Stimulated activated CD8-positive, alpha-beta memory T cell treated with anti-CD3 and anti-CD28 coated beads, Interleukin-12 subunit alpha, Interleukin-12 subunit beta, amount 100 ng/mL, for 1 hour (primary cell): ENCODE measurements around the gene FBXL5.

Experiments
- DNase-seq: peaks from one replicate; pipeline ENCODE4 v3.0.0-alpha.2; 2020; ENCODE audit warnings: low read depth

The FBXL5 gene

DNA sequence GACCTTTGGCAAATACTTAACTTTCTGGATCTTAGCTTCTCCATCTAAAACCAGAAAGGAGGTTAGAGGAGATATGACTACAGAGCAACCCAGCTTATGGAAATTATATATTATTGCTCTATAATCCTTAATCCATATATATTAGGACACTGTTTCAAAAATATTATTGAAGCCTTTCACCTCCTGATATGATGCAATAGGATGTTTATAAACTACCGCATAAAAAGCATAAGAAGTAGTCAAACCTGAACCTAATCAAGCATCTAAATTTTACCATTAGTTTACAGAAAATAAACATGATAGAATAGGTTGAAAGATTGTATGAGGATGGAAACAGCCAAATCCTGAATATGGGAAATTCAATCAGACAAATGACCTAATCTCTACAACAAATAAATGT lies 20.9 kb upstream of the FBXL5 start:
- DNase-seq: no peak

DNA sequence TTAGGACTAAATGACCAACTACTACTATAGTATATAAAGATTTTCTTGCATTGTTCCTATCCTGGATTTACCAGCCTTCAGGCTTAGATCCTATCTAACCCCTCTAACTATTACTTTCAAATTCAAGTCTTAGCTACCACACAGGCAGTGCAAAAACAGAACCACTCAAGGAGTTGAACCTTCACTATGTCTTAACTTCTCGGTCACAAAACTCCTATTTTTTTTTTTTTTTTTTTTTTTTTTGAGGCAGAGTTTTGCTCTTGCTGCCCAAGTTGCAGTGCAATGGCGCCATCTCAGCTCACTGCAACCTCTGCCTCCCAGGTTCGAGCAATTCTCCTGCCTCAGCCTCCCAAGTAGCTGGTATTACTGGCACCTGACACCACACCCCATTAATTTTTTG lies 20.2 kb upstream of the FBXL5 start:
- DNase-seq: no peak

DNA sequence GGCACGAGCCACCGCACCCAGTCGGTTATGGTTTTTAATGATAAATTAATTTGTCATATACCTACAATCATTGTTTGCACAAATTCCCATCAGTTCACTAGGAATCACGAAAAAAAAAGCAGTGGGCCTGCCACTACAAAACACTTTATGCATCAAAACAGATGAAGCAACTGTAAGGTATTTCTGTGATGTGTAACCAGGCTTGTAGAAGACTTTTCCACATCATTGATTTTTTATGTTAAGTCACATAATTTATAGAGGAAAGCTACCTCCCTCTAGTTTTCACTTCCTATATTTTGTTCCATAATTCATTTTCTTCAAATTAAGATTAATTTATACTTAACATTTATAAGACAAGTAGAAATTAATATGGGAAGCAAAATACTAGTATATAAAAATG lies 19.8 kb upstream of the FBXL5 start:
- DNase-seq: no peak

DNA sequence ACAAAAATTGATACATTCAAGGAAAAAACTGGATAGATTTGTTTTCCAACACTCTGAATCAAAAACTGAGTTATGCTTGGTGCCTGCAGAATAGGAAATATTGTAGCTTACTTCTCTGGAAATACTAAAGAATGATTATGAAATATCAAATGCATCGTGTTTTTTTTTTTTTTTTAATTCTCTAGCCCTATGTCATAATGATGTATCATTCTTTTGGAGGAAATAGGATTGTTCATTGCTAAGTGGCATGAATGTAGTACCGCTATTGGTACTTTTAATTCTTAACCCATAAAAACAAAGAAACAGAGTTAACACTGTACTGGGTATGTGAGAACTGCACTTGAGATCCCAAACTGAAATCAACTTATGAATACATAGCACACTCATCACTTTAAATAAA lies 18.9 kb upstream of the FBXL5 start:
- DNase-seq: no peak

DNA sequence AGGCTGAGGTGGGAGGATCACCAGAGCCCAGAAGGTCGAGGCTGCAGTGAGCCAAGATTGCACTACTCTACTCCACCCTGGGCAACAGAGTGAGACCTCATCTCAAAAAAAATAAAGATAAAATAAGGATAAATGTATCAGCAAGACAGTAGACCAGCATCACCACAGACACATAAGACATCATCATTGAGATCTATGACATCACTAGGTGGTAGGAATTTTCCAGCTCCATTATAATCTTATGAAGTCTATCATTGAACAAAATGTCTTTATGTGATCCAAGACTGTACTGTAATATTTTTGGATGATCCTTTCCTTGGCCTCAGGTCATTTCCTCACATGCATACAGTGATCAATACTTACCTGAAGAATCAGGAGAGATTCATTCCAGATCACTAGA lies 18.2 kb upstream of the FBXL5 start:
- no peak for DNase-seq

DNA sequence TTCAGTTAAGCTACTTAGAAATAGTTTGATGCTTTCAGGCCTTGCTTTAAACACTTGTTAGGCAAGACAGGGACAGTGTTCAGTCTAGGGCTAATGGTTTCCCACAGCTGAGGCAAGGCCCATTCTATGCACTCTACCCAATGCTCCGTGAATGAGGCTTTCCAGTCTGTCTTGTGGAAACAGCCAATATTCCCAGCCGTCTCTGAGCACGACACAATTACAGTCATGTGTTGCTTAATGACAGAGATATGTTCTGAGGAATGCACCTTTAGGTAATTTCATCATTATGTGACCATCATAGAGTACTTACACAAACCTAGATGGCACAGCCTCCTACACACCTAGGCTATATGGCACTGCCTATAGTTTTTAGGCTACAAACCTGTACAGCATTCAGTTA lies 16.9 kb upstream of the FBXL5 start:
- DNase-seq: no peak

DNA sequence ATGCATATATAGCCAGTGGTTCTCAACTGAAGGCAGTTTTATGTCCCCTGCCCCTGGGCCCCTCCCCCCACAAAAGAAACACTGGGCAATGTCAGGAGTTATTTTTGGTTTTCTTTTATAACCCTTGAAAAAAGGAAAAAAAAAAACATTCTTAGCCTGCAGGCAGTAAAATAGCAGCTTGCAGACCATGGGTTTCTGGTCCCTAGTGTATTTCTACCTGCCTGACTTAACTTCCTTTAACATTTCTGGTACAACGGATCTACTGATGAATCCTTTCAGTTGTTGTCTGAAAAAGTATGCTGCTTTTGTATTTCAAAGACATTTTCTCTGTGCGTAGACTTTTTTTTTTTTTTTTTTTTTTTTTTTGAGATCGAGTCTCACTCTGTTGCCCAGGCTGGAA lies 15.4 kb upstream of the FBXL5 start:
- DNase-seq: no peak

DNA sequence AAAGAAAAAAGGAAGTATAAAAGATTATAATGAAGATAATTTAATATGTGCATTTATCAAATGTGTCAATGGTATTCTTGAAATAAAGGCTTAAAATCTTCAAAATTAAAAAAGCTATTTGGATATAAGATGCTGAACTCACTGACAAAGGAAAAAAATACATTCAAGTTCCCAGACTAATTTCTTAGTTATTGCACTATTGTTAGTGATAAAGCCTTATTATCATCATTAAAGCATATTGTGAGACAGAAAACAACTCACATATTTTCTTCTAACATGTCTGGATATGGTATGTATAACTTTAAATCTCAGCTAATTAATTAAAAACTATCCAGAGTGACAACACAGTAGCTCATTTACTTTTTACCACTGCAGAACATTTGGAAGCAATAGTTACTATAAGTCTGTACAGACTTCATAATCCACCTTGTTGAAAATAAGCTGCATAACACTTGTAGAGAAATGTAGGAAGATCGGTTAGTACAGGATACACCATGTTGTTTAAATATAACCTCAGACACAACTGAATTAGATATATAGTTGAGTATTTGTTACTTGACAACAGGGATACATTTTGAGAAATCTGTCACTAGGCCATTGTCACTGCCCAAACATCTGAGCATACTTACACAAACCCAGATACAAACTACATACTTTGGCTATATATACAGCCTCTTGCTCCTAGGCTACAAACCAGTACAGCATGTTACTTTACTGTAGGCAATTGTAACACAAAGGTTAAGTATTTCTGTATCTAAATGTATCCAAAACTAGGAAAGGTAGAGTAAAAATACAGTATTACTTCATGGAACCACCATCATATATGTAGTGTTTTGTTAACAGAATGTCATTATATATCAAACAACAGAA lies 13.6 kb upstream of the FBXL5 start:
- no peak for DNase-seq

DNA sequence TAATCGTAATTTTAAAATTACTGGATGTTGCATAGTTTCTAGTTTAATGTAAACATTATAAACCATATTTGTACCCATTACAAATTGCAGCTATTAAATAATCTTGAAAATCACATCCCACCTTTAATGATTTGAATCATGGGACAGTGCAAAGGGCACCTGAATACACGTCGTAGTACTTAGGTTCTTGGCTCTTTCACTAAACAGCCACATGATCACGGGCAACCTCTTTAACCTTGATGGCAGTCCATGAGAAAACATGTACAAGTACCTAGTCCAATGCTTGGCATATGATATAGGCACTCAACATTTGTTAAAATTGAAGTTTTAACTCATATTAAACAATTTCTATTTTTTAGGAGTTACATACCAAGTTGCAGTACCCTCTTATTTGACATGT lies 11.8 kb upstream of the FBXL5 start:
- no peak for DNase-seq

DNA sequence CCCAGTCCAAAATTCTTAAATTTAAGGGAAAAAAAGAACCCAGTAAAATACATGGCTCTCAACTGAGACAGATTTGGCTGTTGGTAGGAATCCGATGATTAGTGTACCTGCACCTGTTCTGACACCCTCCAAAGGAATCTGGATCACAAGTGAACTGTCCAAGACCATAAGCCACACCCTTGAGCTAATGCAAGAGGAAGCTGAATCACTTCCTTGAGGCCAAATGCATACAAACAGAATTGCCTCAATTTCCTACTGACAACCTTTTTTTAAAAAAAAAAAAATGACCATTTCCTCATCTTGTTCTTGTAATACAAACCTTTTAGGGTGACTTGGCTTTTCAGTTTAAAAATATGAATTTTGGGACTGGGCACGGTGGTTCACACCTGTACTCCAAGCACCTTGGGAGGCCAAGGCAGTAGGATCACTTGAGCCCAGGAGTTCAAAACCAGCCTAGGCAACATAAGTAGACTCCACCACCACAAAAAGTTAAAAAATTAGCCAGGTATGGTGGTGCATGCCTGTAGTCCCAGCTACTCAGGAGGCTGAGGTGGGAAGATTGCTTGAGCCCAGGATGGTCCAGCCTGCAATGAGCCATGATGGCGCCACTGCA lies 10.7 kb upstream of the FBXL5 start:
- no peak for DNase-seq

DNA sequence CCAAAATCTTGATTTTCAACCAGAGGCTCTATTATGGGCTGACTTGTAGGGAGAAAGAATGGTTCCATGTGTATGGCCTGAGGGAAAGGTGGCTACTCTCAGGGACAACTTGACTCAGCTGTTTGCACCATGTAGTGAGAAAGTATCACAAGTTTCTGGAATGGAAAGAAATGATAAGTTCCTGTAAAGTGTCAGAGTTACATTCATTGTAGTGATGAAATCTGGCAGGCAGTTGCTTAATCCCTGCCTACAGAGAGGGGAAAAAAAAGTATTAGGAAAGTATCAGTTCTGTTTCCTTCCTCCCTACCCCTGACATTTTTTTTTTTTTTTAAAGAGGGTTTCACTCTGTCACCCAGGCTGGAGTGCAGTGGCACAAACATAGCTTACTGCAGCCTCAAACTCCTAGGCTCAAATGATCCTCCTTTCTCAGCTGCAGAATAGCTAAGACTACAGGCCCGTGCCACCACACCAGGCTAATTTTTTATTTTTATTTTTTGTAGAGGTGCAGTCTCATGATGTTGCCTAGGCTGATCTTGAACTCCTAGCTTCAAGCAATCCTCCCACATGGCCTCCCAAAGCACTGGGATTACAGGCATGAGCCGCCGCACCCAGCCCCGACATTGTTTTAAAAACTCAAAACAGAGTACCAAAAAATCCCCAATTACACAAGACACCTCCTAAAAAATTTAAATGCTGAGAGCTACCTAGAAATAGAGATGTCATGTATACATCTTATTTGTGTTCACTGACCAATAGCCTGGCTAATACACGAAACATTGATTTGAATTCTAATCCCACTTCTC lies 4.8 kb upstream of the FBXL5 start:
- DNase-seq: no peak

DNA sequence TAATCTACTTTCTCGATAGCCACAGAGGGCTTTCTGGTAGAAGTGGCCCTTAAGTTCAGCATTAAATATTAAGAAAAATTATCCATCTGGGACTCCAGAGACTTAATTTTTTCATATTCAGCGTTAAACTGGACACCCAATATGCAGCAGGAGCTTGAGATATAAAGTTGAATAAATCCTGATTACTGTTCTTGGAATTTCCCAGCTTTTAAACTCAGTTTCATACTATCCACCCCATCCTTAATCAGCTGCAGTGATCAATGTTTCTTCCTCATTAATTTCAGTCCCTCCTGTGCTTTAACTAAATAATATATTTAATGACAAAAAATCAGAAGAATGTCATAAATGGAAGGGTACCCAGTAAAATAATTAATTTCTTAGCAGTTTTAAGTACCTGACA lies 3.6 kb upstream of the FBXL5 start:
- DNase-seq: no peak

DNA sequence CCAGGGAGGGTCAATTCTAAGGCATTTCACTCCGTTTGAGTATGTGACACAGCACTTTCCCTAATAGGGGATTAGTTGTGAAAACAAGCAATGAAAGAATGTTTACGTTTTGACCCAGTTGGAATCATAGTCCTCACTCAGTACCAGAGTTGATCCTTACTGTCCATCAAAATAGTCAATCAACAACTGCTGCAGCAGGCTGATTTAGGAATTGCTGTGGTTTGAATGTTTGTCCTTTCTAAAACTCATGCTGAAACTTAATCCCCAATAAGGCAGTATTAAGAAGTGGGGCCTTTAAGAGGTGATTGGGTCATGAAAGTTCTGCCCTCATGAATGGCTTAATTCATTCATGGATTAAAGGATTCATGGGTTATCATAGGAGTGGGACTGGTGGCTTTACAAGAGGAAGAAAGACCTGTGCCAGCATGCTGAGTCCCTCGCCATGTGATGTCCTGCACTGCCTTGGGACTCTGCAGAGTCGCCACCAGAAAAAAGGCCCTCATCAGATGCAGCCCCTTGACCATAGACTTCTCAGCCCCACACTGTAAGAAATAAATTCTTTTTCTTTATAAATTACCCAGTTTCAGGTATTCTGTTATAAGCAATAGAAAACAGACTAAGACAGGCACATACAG lies 3.1 kb upstream of the FBXL5 start:
- no peak for DNase-seq

DNA sequence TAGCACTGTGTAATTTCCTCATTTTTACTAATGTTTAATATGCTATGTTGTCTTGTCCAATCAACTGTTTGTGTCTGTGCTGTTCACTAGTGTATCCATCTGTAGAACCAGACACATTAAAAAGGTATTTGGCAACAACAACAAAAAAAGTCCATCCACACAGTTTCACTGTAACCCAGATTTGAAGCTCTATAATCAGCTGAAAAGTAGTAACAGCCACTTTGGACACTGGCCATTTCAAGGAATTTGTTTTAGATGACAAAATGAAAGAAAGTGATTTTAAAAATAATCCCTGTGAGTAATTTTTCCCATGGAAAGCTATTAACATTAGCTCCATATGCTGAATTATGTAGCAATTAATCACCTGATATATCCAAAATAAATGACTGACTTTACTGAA lies 2.2 kb upstream of the FBXL5 start:
- no peak for DNase-seq

DNA sequence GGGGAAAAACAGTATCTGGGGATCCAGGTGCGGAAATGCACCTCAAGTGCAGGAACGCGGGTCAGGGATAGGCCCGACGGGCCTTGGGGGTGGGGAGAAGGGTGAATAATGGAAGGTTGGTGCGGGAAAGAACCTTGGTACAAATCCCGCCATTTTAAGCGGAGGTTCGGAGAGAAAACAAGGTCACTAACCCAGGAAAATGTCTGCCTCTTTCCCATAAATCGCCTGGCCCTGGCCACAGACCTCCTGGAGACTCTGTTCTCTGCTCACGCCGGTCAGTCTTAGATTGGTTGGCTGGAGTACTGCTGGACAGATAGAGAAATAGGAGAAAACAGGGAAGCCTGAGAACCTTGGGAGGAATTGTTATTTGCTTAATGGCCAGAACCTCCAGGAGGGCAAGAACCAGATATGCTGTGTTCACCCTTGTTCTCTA lies 897 bp upstream of the FBXL5 start:
- no peak for DNase-seq

DNA sequence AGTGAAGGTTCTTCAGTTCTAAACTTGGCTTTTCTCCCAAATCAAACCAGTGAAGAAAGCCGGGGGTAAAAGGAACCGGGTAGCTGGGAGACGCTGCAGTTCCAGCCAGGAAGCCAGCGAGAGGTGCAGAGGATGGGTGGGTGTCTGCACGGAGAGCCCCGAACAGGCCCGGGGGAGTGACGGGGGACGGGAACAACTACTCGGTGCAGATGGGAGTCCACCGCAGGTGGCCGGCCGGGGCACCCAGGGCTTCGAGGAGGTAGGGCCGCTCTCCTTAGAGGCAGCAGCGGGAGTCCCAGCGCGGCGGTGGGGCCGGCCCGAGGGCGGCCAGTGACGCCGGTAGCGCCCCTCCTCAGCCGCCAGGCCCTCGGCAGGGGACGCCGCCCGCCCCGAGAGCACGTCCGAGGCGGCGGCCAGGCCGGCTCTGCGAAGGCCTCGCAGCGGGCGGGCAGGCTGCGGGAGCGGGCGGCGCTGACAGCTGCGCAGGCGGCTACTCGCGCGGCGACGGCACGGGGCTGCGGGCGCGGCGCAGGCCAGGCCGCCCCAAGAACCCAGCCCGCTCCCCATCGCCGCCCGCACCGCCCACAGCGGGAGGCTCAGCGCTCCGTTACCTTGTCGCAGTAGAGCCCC lies 449 bp downstream of the FBXL5 start:
- DNase-seq: peak; percentile 11

DNA sequence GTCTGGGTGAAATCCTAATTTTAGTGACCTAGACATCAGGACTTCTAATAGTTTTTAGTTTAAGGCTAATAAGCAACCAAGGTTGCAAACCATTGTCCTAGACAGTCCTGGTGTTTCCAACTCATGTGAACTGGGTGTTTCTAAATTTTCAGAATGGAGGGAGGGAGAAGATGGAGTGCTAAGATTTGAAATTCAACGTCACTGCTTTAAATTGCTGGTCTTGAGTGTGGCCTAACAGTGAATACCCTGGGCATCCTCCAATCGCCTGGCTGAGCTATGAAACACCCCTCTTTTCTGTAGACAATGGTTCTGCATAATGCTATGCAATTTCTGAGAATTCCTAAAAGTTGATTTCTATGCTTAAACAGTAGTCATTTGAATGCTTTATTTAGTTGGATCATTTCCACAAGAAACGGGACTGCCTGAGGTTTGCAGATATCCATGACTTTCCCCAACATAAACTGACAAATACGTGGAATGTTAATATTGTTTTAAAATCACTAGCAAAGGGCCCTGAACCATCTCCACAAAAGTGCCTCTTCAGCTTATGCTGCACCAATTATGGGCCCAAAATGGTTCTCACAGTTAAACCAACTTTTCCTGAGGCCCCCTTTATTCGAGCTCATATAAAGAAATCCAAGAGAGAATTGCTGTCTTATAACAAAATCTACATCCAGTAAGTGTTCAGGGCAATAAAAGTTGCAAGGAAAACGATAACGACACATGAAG lies 1.1 kb downstream of the FBXL5 start:
- no peak for DNase-seq

DNA sequence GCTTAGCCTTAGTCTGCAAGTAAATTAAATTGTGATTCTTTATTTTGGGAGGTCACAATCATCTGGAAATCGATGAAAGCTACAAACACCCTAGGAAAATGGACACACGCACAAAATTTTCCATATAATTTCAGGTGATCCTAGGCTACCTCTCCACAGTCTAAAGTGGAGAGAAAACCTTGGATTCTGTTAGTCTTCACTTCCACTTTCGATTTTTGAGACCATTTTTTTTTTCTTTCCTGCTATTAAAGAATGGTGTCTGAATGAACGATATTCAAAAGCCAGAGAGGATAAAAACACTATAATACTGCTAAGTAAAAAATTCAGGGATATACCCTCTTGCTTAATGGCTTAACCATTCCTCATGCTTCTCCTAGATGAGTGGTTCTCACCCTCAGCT lies 1.7 kb downstream of the FBXL5 start:
- DNase-seq: no peak

DNA sequence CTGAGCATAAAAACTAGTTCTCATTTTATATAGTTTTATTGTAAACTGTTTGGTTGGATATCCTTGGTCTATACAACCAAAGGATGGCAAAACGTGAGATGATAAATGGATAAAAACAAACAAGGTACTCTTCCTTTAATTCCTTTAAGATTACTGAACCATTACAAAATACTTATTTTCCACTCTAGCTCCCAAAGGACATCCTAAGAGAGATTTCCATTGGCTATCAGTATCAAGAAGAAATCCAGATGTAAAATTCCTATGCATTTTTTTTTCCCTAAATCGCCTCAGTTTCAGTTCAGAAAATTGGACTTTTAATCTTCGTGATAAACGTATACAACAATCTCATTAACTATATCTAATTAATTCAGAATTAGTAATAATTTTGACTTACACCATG lies 2.3 kb downstream of the FBXL5 start:
- no peak for DNase-seq

DNA sequence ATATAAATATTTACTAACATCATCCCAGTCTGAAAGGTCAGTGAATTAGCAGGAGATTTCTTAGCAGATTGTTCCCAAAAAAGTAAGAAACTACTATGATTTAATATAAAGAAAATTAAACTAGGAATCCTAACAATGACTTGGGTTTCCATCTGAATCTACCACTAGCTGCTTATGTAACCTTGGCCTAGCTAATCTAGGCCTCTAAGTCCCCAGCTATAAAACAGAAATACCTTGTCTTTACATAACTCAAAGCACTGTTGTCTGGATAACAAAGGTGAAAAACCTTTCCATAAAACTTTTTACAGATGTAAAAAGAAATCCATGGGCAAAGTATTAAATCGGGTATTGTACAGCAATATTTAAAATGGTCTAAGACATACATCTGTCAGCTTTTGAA lies 3.0 kb downstream of the FBXL5 start:
- no peak for DNase-seq

DNA sequence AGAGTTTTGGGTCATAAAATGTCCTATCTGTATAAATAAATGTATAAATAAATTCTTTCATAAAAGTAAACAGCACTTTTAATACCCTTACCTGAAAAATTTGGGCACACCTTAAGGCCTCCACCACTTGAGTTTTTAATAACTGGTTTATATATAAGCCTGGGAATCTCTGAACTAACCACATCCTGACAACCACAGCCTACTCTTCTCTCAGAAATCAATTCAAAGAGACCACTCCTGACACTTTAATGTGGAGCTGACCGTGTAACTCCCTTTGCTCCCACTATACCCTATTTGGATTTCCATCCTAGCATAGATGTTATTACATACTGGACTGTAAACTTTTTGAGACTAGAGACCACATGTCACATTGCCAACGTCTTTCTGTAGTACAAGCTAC lies 3.5 kb downstream of the FBXL5 start:
- no peak for DNase-seq
